HEK293 (cell line): Measurements from ENCODE around the gene EXOSC1.

Experiments
- CTCF ChIP-seq: fragments of 450-650 bp; formaldehyde crosslinking; IDR thresholded peaks from 2 replicates; pipeline ENCODE4 v1.5.1; 2016; ENCODE audit warnings: missing biosample characterization, missing genetic modification characterization
- HOXA7 ChIP-seq: sonication (generic); formaldehyde crosslinking; IDR thresholded peaks from 2 replicates; pipeline ENCODE4 v1.8.1; 2022; ENCODE audit warnings: missing genetic modification reagents, borderline replicate concordance
- HOXD13 ChIP-seq: sonication (generic); formaldehyde crosslinking; IDR thresholded peaks from 2 replicates; pipeline ENCODE4 v1.8.0; 2022; ENCODE audit warnings: missing genetic modification reagents, borderline replicate concordance
- OVOL3 ChIP-seq: fragments of 450-650 bp; formaldehyde crosslinking; IDR thresholded peaks from 2 replicates; pipeline ENCODE4 v1.5.1; 2016; ENCODE audit warnings: missing biosample characterization, missing genetic modification characterization
- ZNF416 ChIP-seq: fragments of 450-650 bp; formaldehyde crosslinking; IDR thresholded peaks from 2 replicates; pipeline ENCODE4 v1.5.1; 2016; ENCODE audit warnings: missing biosample characterization, missing genetic modification characterization

- no peak for TF ChIP-seq CTCF (tag by site-specific recombination)
- no peak for TF ChIP-seq HOXD13 (CRISPR knock-in tag)
- no peak for TF ChIP-seq OVOL3 (tag by site-specific recombination)
- no peak for TF ChIP-seq ZNF416
- no peak for TF ChIP-seq HOXA7 (CRISPR knock-in tag)
Measured at GRCh38 chr10:97485647-97486281, 40.0 kb upstream of the EXOSC1 start.
